ENCODE measurements around the gene HEXIM1.

Gene HEXIM1

GRCh38 chr17:45129940-45130680 is 18.2 kb upstream of the HEXIM1 start:
- no peak for DNase-seq (ENCODE audit: extremely low read depth, low read depth)
- peak overlapping the region; percentile 81; the same call in 1 of the 2 replicates for H3K4me3 ChIP-seq (replicated peaks; ENCODE audit: low read depth, low read length)

DNA sequence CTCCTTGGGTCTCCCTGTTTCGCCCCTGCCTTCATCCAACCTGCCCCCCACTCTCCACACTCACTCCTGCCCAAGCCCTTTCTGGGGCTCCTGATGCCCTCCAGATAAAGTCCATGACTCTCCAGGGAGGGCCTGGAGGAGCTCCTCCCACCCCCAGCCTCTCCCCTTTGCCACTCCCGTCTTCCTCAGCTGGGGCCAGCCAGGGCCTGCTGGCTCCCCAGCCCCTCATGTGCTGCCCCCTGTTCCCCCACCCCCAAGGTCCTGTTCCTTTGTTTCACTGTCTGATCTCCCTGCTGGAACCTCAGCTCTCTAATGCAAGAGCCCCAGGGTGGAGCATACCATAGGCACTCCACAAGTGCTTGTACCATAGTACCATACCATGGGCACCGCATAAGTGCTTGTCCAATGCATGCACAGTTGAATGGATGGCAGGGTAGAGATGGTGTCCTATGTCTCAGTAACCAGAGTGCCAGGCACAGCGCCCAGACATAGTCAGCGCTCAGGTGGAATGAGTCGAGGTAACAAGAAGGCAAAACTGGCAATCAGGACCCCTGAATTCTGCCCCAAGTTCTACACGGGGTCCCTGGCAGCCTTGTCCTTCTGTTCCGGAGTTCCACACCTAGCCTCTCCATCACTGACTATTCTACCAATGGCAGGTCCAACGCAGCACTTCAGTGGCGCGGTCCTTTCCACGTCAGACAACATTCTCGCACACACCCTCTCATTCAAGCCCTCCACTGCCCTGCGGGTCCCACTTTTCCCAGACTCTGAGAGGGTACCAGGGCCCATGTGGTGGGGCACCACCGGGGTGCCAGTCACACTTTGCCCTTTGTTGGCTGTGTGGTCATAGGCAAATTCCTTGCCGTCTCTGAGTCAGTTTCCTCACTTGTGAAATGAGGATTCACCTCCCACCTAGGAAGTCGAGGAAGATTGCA is 17.3 kb upstream of the HEXIM1 start:
- DNase-seq (ENCODE audit: extremely low read depth, low read depth): no peak
- H3K4me3 ChIP-seq (replicated peaks; ENCODE audit: low read depth, low read length): peak overlapping the region; percentile 81
- no peak for TF ChIP-seq CTCF (IDR thresholded peaks at IDR 0.05; ENCODE audit: low read depth, low read length, missing control alignments)

More at GRCh38 chr17:45129940-45130680, 18.2 kb upstream of the HEXIM1 start:
- no peak for TF ChIP-seq CTCF (IDR thresholded peaks at IDR 0.05; ENCODE audit: low read depth, low read length, missing control alignments)

DNA sequence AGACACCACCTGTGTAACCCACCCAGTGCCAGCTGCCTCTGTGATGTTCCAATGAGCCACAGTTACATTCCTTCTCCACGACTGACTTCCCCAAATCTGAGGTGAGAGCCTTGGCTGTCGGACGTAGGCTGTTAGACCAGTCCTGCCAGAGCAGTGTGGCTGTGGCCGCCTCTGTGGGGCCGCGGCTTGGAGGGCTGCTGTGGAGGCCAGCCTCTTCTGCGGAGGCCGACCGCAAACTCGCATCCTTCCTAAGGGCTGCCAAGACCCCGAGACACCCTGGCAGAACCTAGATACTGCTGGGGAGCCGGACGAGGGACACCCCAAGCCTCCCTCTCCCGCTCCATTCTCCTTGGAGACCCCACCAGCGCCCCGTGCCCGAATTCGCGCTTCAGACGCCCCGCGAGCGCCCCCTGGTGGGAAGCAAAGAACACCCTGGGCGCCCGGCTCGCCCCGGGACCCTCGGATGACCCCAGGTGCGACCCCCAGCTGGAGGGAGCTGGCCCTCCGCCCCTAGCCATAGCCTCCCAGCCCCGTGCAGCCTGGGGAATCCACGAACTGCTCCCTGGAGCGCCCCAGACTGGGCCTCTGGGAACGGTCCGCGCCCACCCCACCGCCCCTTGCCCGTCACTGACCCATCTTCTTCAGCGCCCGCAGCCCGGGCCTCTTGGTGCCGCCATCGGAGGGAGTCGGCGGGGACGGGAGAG is 16.5 kb upstream of the HEXIM1 start:
- no peak for DNase-seq (ENCODE audit: extremely low read depth, low read depth)
- peak overlapping the region; percentile 81 for H3K4me3 ChIP-seq (replicated peaks; ENCODE audit: low read depth, low read length)
- peak; percentile 86 for TF ChIP-seq CTCF (IDR thresholded peaks at IDR 0.05; ENCODE audit: low read depth, low read length, missing control alignments)

DNA sequence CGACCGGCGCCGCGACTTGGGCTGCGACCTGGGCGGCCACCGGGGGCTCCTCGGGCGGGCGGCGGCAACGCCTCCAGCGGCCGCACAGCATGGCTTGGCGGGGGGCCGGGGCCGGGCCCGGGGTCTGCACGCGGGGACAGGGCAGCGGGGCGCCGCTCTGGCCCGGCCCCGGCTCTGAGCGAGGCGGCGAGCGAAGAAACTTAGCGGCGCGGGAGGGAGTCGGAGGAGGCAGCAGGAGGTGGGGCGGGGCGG is 16.0 kb upstream of the HEXIM1 start, which contains the start of gene PLCD3:
Gene PLCD3 (minus strand): TSS at position 196 of the 252 bp plus-strand sequence. CDS start 105 bp downstream, at position 91.
- H3K4me3 ChIP-seq (replicated peaks; ENCODE audit: low read depth, low read length): peak within 1 kb of the TSS; percentile 81
- no peak for TF ChIP-seq CTCF (IDR thresholded peaks at IDR 0.05; ENCODE audit: low read depth, low read length, missing control alignments)
- DNase-seq (ENCODE audit: extremely low read depth, low read depth): no peak

DNA sequence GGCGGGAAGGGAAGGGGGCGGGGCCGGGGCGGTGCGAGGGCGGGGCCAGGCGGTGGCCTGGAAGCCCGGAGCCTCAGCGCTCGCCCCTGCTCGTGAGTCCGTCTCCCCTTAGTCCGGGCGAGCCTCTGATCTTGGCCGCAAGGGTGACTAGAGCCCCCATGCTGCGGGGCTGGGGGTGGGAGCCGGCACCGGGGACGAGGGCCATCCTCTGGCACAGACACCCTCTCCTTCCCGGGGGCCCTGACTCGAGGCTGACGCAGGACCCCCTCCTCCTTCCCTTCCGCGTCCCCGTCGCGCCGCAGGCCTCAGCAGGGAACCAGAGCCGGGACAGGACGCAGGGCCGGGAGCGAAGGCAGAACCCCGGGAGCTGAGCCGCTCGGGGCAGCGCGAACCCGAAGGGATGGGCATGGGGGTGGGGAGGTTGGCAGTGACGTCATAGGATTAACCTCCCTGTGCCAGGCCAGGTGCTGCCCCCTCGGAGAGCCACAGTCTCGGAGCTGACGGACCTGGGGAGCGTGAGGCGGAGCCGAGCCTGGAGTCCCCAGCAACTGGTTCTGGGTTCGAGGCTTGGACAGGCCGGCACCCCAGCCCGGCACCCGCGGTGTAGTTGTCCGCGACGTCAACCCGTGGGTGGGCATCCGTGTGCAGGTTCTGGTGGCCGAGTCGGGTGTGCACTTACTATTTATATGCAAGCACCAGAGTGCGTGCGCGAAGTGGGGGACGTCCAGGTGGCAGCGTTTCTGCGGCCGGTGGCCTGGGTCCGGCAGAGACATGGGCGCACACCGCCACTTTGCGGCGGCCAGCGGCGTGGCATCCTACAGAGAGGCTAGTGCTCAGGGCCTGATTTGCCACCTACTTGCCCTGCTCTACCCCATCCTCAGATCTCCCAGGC is 15.5 kb upstream of the HEXIM1 start:
- TF ChIP-seq CTCF (IDR thresholded peaks at IDR 0.05; ENCODE audit: low read depth, low read length, missing control alignments): peak; percentile 73
- DNase-seq (ENCODE audit: extremely low read depth, low read depth): no peak
- H3K4me3 ChIP-seq (replicated peaks; ENCODE audit: low read depth, low read length): peak overlapping the region; percentile 81

All from HFF-Myc (cell line).